ENCODE results near the gene NINJ1. TPM values are rescaled to one million over a fixed set of nuclear protein-coding genes. Genes with fewer than 3 reads are reported as not detected.

The NINJ1 gene
- 22.3 and 35.7 TPM in 2 replicates for total RNA-seq

DNA sequence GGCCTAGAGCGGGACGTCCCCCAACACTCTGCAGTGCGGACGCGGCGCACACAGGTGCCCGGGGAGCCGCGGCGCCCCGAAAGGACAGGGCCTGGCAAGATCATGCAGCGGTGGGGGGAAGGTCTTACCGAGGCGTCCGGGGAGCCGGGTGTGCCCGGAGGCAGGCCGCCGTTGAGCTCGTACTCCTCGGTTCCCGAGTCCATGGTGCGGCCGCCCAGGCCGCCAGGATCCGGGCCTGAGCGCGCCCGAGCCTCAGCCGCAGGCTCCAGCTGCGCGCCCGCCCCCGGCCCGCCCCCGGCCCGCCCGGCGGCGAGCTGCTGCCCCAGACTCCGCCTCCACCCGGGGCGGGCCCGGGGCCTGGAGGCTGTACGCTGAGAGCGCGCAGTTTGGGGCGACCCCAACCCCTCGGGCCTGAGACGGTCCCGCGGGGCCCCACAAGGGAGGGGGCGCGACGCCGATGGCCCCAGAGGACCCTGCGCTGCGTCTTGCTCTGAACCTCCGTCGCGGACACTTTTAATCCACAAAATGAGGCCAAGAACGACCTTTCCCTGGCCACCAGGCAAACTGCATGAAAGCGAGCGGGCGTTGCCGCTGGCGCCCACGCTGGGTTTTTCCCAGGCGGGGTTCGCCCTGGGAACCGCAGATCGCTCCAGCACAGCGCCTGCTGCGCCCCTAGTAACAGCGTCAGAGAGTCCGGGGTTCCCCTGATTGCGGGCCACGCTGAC, at the start of gene NINJ1:
NINJ1 (minus strand) TSS at position 237 of the 725 bp plus-strand sequence; CDS start at position 203, 34 bp downstream.

DNA sequence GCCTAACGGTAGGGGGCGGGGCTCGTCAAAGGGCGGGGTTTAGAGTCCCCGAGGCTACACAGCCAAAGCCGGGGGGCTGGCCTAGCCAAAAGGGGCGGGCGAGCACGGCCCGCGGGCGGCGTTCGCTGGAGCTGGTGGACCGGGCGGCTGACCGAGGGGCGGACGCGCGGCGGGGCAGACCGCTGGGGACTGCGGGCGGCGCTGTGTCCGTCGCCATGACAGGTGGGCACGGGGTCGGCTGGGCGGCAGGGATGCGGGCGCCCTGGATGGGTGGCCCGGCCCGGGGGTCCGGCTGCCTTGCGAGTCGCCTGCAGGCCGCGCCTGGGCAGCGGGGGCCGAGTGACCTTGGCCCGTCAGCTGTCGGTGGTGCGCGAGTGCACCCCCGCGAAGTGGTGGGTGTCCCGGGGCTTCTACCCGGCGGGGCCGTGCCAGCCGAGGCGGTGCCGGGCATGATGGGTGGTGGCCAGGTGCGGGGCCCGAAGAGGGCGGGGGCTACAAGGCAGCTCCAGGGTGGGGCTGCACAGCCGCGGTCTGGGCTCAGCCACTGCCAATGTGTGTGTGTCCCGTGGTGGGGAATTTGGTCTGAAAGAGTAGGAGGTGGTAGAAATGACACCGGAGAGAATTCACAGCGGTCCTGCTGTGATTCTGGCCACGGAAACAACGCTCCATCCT, 37.8 kb downstream of the NINJ1 start, which contains the start of gene CARD19:
CARD19 (plus strand) TSS at position 87 of the 672 bp plus-strand sequence; CDS start at position 216, 129 bp downstream.

Other genes starting within 250 kb of the NINJ1 start
- gene FGD3, start 186.7 kb downstream of the NINJ1 start, total RNA-seq: not detected in 2 replicates
- gene SUSD3, start 75.5 kb downstream of the NINJ1 start, total RNA-seq: 3.7 and 8.6 TPM in 2 replicates
- 55.8 and 89.2 TPM in 2 replicates for gene CARD19, start 38.0 kb downstream of the NINJ1 start, total RNA-seq
- not detected in 2 replicates for gene WNK2, start 49.9 kb upstream of the NINJ1 start, total RNA-seq